Vagina (tissue), 2 donors: ENCODE measurements around the gene KBTBD12. TPM values are rescaled to one million over a fixed set of nuclear protein-coding genes. Genes with fewer than 3 reads are reported as not detected.

Source experiments
- DNase-seq, 2 donors: peaks; one replicate each; pipeline ENCODE4 v3.0.0-alpha.2; 2017; ENCODE audit errors: extremely low spot score in 2 of 2
- H3K27ac ChIP-seq: fragments of 200-600 bp; sonication (generic); one replicate; pipeline ENCODE4 v1.5.1; 2019
- H3K27me3 ChIP-seq: fragments of 200-600 bp; sonication (generic); one replicate; pipeline ENCODE4 v1.5.1; 2019
- H3K36me3 ChIP-seq, 2 donors: fragments of 200-600 bp; sonication (generic); one replicate each; pipeline ENCODE4 v1.5.1; 2017 to 2019
- H3K4me1 ChIP-seq: fragments of 200-600 bp; sonication (generic); one replicate; pipeline ENCODE4 v1.5.1; 2019
- H3K4me3 ChIP-seq, 2 donors: fragments of 200-600 bp; sonication (generic); 1 replicate in 1 of 2; 2 replicates in 1 of 2; pipeline ENCODE4 v1.5.1; 2016 to 2019
- H3K9me3 ChIP-seq: fragments of 200-600 bp; sonication (generic); one replicate; pipeline ENCODE4 v1.5.1; 2019
- CTCF ChIP-seq, 3 experiments: fragments of 450-650 bp in 2 of 3; fragments of 200-600 bp in 1 of 3; sonication (generic) in 1 of 3; IDR thresholded peaks; one replicate each; pipeline ENCODE4 v1.5.1; 2017 to 2019; ENCODE audit warnings: antibody characterized with exemption in 3 of 3, mild to moderate bottlenecking in 2 of 3, moderate library complexity in 2 of 3
- POLR2A ChIP-seq, 2 donors: fragments of 450-650 bp; IDR thresholded peaks; one replicate each; pipeline ENCODE4 v1.6.1; 2017; ENCODE audit warnings: antibody characterized with exemption in 2 of 2, mild to moderate bottlenecking in 2 of 2, moderate library complexity in 2 of 2
- POLR2AphosphoS5 ChIP-seq, 2 donors: sonication (generic); formaldehyde crosslinking; IDR thresholded peaks; one replicate each; pipeline ENCODE4 v1.9.0; 2017; ENCODE audit warnings: antibody characterized with exemption in 2 of 2, mild to moderate bottlenecking in 2 of 2, low read depth in 1 of 2; ENCODE audit not compliant: insufficient read depth in 1 of 2
- intact Hi-C: fragments of 100-400 bp; cut with DNase I; formaldehyde crosslinking; loops from one replicate; pipeline ENCODE4 v1.15.1; 2023
- total RNA-seq: library from RNA; depleted of rRNA; stranded (reverse); fragments of >200 nt; gene quantifications from one replicate; pipeline ENCODE4 v1.2.3, GENCODE V29; 2016

The KBTBD12 gene
- total RNA-seq, 1 donor from 2014 or later = not detected

GRCh38 chr3:127975153-127976029 lies 60.4 kb downstream of the KBTBD12 start:
- TF ChIP-seq POLR2A (IDR thresholded peaks at IDR 0.05) = no peak
- no peak for TF ChIP-seq CTCF (IDR thresholded peaks at IDR 0.05)
- TF ChIP-seq POLR2AphosphoS5 (IDR thresholded peaks at IDR 0.05; ENCODE audit: insufficient read depth in 1 of 2, low read depth in 1 of 2) = no peak

GRCh38 chr3:127978636-127979035 lies 63.6 kb downstream of the KBTBD12 start:
- H3K4me1 ChIP-seq = no peaks in the 10 kb centered on the region
- no peak overlapping the region for H3K4me3 ChIP-seq
- no peak for DNase-seq
- no peaks in the 10 kb centered on the region for H3K36me3 ChIP-seq
- no peaks in the 10 kb centered on the region for H3K27me3 ChIP-seq
- intact Hi-C loops = no loop called here
- H3K9me3 ChIP-seq = no peaks in the 10 kb centered on the region
- H3K27ac ChIP-seq = no peak overlapping the region
- no peak for TF ChIP-seq POLR2A (IDR thresholded peaks at IDR 0.05)
- TF ChIP-seq CTCF (IDR thresholded peaks at IDR 0.05) = no peak
- TF ChIP-seq POLR2AphosphoS5 (IDR thresholded peaks at IDR 0.05; ENCODE audit: insufficient read depth in 1 of 2, low read depth in 1 of 2) = no peak

More at GRCh38 chr3:127975153-127976029, 60.4 kb downstream of the KBTBD12 start:
- Histone ChIP-seq H3K27ac (no peak overlapping the region), H3K4me1 (no peaks in the 10 kb centered on the region), H3K27me3 (no peaks in the 10 kb centered on the region), H3K36me3 (no peaks in the 10 kb centered on the region), H3K4me3 (no peak overlapping the region), H3K9me3 (no peaks in the 10 kb centered on the region)
- intact Hi-C loops = no loop called here
- no peak for DNase-seq

GRCh38 chr3:127979473-127979872 lies 64.4 kb downstream of the KBTBD12 start:
- H3K4me1 ChIP-seq = no peaks in the 10 kb centered on the region
- no peak overlapping the region for H3K4me3 ChIP-seq
- no peaks in the 10 kb centered on the region for H3K9me3 ChIP-seq
- no peak for DNase-seq
- intact Hi-C loops = no loop called here
- no peak for TF ChIP-seq POLR2A (IDR thresholded peaks at IDR 0.05)
- no peak overlapping the region for H3K27ac ChIP-seq
- H3K36me3 ChIP-seq = no peaks in the 10 kb centered on the region
- H3K27me3 ChIP-seq = no peaks in the 10 kb centered on the region

- Histone ChIP-seq H3K36me3 (no peaks in the 10 kb centered on the region), H3K27ac (no peak overlapping the region), H3K4me3 (no peak overlapping the region), H3K9me3 (no peaks in the 10 kb centered on the region), H3K27me3 (no peaks in the 10 kb centered on the region), H3K4me1 (no peaks in the 10 kb centered on the region)
- DNase-seq = no peak
- intact Hi-C loops = no loop called here
- no peak for TF ChIP-seq POLR2A (IDR thresholded peaks at IDR 0.05)
- TF ChIP-seq POLR2AphosphoS5 (IDR thresholded peaks at IDR 0.05; ENCODE audit: insufficient read depth in 1 of 2, low read depth in 1 of 2) = no peak
- no peak for TF ChIP-seq CTCF (IDR thresholded peaks at IDR 0.05)
These were observed 66.1 kb downstream of the KBTBD12 start for GRCh38 chr3:127981097-127981496.

- Histone ChIP-seq H3K4me1 (no peaks in the 10 kb centered on the region), H3K27ac (no peak overlapping the region), H3K4me3 (no peak overlapping the region), H3K27me3 (no peaks in the 10 kb centered on the region), H3K9me3 (no peaks in the 10 kb centered on the region), H3K36me3 (no peaks in the 10 kb centered on the region)
- intact Hi-C loops = no loop called here
- no peak for TF ChIP-seq CTCF (IDR thresholded peaks at IDR 0.05)
- no peak for TF ChIP-seq POLR2AphosphoS5 (IDR thresholded peaks at IDR 0.05; ENCODE audit: insufficient read depth in 1 of 2, low read depth in 1 of 2)
- DNase-seq = no peak
These were observed 67.1 kb downstream of the KBTBD12 start for GRCh38 chr3:127982155-127982554.
